Measurements from ENCODE around the gene PHTF1.
"Not testable (repeated sequence)": the region's sequence is repeated elsewhere in the genome, so short reads cannot be mapped to it uniquely, and the experiment has no call there.

The PHTF1 gene

GRCh38 chr1:113770031-113770430 is 10.7 kb upstream of the PHTF1 start:
- FAIRE-seq, result no peak

- no peak for FAIRE-seq
Measured at GRCh38 chr1:113769601-113769970, 10.3 kb upstream of the PHTF1 start.

- no peak for FAIRE-seq
Measured at GRCh38 chr1:113768916-113769600, 9.8 kb upstream of the PHTF1 start.

- FAIRE-seq, result no peak
Measured at GRCh38 chr1:113765306-113766230, 6.3 kb upstream of the PHTF1 start.

GRCh38 chr1:113763661-113764060 is 4.4 kb upstream of the PHTF1 start:
- no peak for FAIRE-seq

- FAIRE-seq, result no peak
Measured at GRCh38 chr1:113761937-113762336, 2.7 kb upstream of the PHTF1 start.

GRCh38 chr1:113760102-113761080 is 1.1 kb upstream of the PHTF1 start:
- FAIRE-seq, result no peak

GRCh38 chr1:113758631-113759332 is 504 bp downstream of the PHTF1 start:
- FAIRE-seq, result no peak

GRCh38 chr1:113756461-113756860 is 2.8 kb downstream of the PHTF1 start:
- no peak for FAIRE-seq

- not testable (repeated sequence) for FAIRE-seq
Measured at GRCh38 chr1:113753333-113753732, 6.0 kb downstream of the PHTF1 start.

- FAIRE-seq, result no peak
Measured at GRCh38 chr1:113751516-113751915, 7.8 kb downstream of the PHTF1 start.

- FAIRE-seq, result no peak
Measured at GRCh38 chr1:113751114-113751513, 8.2 kb downstream of the PHTF1 start.

- FAIRE-seq, result no peak
Measured at GRCh38 chr1:113749402-113749801, 9.9 kb downstream of the PHTF1 start.

- no peak for FAIRE-seq
Measured at GRCh38 chr1:113747376-113747775, 11.9 kb downstream of the PHTF1 start.

GRCh38 chr1:113745425-113745824 is 13.9 kb downstream of the PHTF1 start:
- FAIRE-seq, result no peak

- FAIRE-seq, result no peak
Measured at GRCh38 chr1:113744114-113744513, 15.2 kb downstream of the PHTF1 start.

- FAIRE-seq, result no peak
Measured at GRCh38 chr1:113742515-113742914, 16.8 kb downstream of the PHTF1 start.

GRCh38 chr1:113734357-113735055 is 24.8 kb downstream of the PHTF1 start:
- FAIRE-seq, result no peak

GRCh38 chr1:113732802-113733201 is 26.5 kb downstream of the PHTF1 start:
- FAIRE-seq, result no peak

- FAIRE-seq, result no peak
Measured at GRCh38 chr1:113721010-113721409, 38.3 kb downstream of the PHTF1 start.

GRCh38 chr1:113718621-113719020 is 40.7 kb downstream of the PHTF1 start:
- not testable (repeated sequence) for FAIRE-seq

Data from endometrium (tissue), 2 donors.